Prostate gland (tissue), 2 donors: Measurements from ENCODE around the gene IL5.
"Not testable (repeated sequence)": the region's sequence is repeated elsewhere in the genome, so short reads cannot be mapped to it uniquely, and the experiment has no call there.

Experiments
- POLR2A ChIP-seq: fragments of 450-650 bp; IDR thresholded peaks from one replicate; pipeline ENCODE4 v1.6.1; 2016; ENCODE audit warnings: antibody characterized with exemption, mild to moderate bottlenecking
- POLR2AphosphoS5 ChIP-seq: sonication (generic); formaldehyde crosslinking; IDR thresholded peaks from one replicate; pipeline ENCODE4 v1.6.1; 2017; ENCODE audit warnings: antibody characterized with exemption
- TF ChIP-seq, protein P1 (sequence below), 4 experiments: fragments of 200-600 bp in 2 of 4; fragments of 450-650 bp in 2 of 4; sonication (generic) in 2 of 4; IDR thresholded peaks; 1 replicate in 3 of 4; 2 replicates in 1 of 4; pipeline ENCODE4 v1.5.1; 2016 to 2019; ENCODE audit warnings: antibody characterized with exemption in 4 of 4, mild to moderate bottlenecking in 2 of 4, moderate library complexity in 2 of 4

GRCh38 chr5:132564555-132564954 is 21.2 kb upstream of the IL5 start:
- TF ChIP-seq, protein P1, sequence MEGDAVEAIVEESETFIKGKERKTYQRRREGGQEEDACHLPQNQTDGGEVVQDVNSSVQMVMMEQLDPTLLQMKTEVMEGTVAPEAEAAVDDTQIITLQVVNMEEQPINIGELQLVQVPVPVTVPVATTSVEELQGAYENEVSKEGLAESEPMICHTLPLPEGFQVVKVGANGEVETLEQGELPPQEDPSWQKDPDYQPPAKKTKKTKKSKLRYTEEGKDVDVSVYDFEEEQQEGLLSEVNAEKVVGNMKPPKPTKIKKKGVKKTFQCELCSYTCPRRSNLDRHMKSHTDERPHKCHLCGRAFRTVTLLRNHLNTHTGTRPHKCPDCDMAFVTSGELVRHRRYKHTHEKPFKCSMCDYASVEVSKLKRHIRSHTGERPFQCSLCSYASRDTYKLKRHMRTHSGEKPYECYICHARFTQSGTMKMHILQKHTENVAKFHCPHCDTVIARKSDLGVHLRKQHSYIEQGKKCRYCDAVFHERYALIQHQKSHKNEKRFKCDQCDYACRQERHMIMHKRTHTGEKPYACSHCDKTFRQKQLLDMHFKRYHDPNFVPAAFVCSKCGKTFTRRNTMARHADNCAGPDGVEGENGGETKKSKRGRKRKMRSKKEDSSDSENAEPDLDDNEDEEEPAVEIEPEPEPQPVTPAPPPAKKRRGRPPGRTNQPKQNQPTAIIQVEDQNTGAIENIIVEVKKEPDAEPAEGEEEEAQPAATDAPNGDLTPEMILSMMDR (IDR thresholded peaks at IDR 0.05), result not testable (repeated sequence)
- not testable (repeated sequence) for TF ChIP-seq POLR2A, POLR2AphosphoS5
